ENCODE data around the gene SURF4.

Gene SURF4

DNA sequence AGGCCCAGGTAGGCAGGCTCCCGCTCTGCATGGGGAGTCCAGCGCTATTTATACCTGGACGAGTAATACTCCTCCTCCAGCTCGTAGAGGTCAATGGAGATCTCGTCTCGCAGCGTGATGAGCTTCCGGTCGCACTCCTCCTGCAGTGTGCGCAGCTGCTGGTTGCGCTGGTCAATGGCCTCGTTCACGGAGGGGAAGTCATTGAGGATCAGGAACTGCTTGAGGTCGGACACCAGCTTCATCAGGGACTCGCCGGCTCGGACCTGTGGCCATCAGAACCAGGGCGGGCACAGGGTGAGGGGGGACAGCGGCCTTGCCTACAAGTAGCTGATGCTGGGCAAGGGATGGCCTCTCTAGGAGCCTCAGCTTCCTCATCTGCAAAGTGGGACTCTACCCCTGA is 31.8 kb downstream of the SURF4 start:
- no peak overlapping the region for H3K27ac ChIP-seq
- no peak for TF ChIP-seq CTCF (conservative IDR thresholded peaks at IDR 0.05)

DNA sequence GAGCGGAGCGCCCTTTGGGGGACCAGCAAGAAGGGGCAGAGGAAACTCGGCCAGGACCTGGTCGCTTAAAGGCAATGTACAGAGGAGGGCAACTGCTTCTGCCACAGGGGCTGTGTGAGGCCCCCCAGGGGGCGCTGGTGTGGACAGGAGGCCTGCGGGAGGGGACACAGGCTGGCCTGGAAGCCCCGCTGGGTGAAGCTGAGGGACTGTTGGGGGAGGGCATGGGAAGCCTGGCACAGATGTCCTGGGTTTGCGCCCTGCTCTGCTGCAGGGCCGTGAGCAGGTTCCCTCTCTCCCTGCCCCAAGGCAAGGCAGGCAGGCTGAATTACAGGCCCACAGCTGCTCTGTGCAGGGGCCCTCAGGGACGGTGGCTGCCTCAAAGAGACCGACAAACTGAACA is 33.3 kb downstream of the SURF4 start:
- TF ChIP-seq CTCF (conservative IDR thresholded peaks at IDR 0.05): 0 out of 2 replicates have a peak, but pooled peaks have one; percentile 23
- no peak overlapping the region for H3K27ac ChIP-seq

- TF ChIP-seq CTCF (conservative IDR thresholded peaks at IDR 0.05): peak; percentile 46
- H3K27ac ChIP-seq: no peak overlapping the region; the same call in 1 of the 2 replicates
Observed at GRCh38 chr9:133342069-133342406, 33.8 kb downstream of the SURF4 start.

DNA sequence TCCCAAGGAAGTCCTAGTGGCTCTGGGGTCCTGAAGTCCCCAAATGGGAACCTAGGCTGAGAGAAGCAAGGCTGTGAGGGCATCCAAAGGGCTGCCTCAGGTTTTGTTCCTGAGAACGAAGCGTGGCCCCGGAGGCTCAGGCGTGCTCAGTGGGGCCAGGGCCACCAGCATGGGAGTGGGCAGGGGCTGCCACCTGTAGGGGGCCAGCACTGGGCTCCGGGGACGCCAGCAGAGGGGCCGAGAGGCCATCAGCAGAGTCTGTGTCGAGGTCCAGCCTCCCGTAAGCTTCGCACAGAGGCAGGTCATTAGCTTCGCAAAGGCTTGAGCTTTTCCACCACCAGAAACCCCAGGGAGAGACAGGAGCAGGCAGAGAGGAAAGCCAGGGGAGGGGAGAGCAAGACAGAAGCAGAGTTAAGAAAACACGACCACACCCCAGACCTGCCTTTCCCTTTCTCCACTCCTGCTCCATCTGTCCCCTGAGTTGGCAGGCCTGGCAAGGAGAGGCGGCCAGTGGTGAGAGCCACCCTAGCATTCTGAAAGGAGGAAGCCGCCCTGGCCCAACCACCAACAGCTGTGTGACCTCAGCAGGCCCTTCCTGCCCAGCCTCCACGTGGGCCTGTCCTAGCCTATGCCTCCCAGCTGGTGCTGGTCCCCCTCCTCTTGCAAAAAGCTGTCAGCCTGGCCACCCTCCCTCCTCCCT is 34.3 kb downstream of the SURF4 start:
- no peak overlapping the region; the same call in 1 of the 2 replicates for H3K27ac ChIP-seq

DNA sequence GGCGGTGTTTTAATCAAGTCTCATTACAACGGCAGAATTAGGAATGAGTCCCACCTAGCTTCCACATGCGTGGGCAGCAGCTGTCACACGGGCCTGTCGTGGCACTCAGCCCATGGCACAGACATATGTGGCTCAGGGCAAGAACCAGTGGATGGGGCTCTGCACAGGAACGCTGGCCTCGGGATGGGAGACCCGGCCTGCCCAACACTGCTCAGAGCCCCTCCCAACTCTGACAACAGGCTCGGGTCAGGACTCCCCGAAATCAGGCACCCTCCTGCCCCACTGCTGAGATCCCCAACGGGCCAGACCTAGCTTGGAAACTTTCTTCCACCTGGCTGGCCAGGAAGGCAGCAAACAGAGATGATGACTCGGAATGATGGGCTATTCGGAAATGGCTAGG is 34.9 kb downstream of the SURF4 start:
- TF ChIP-seq CTCF (conservative IDR thresholded peaks at IDR 0.05): no peak
- no peak overlapping the region for H3K27ac ChIP-seq

More for the DNA sequence above, 34.3 kb downstream of the SURF4 start:
- no peak for TF ChIP-seq CTCF (conservative IDR thresholded peaks at IDR 0.05)

GRCh38 chr9:133340256-133340655 is 35.6 kb downstream of the SURF4 start:
- no peak for TF ChIP-seq CTCF (conservative IDR thresholded peaks at IDR 0.05)
- H3K27ac ChIP-seq: no peak overlapping the region

DNA sequence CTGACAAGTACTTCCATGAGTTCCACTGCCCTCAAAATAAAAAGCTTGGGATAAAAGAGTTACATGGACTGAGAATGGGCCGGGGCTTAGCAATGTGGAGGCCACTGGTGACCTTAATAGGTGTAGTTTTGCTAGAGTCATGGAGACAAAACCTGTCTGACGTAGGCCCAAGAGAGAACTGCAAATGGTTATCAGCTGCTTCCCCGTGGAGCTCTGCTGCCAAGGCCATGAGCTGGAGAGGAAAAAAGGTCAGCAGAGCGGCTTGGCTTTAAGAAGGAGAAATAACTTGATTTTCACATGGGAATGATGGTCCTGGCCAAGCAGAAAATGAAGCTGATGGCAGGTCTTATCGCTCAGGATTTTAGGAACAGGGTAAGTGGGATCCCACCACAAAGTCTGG is 36.2 kb downstream of the SURF4 start:
- H3K27ac ChIP-seq: no peak overlapping the region
- no peak for TF ChIP-seq CTCF (conservative IDR thresholded peaks at IDR 0.05)
